H4 (cell line): Measurements from ENCODE around the gene MS4A2. TPM values are rescaled to one million over a fixed set of nuclear protein-coding genes. Genes with fewer than 3 reads are reported as not detected.
"Not testable (repeated sequence)": the region's sequence is repeated elsewhere in the genome, so short reads cannot be mapped to it uniquely, and the experiment has no call there.

Source experiments
- DNase-seq: peaks from one replicate; pipeline ENCODE4 v3.0.0-alpha.2; 2015; ENCODE audit warnings: low spot score
- total RNA-seq: library from RNA; depleted of rRNA; stranded (reverse); fragments of >200 nt; shearing (Covaris generic); gene quantifications from 2 replicates; pipeline ENCODE4 v1.2.3, GENCODE V29; 2014; rRNA removed

The MS4A2 gene
- total RNA-seq, result not detected in 2 replicates

DNA sequence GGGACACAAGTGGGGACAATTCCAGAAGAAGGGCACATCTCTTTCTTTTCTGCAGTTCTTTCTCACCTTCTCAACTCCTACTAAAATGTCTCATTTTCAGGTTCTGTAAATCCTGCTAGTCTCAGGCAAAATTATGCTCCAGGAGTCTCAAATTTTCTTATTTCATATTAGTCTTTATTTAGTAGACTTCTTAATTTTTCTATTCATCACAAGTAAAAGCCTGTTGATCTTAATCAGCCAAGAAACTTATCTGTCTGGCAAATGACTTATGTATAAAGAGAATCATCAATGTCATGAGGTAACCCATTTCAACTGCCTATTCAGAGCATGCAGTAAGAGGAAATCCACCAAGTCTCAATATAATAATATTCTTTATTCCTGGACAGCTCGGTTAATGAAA is at the start of gene MS4A2:
MS4A2 (plus strand) TSS at position 301 of the 400 bp plus-strand sequence. CDS start 102 bp downstream, outside the sequence.
- no peak for DNase-seq

DNA sequence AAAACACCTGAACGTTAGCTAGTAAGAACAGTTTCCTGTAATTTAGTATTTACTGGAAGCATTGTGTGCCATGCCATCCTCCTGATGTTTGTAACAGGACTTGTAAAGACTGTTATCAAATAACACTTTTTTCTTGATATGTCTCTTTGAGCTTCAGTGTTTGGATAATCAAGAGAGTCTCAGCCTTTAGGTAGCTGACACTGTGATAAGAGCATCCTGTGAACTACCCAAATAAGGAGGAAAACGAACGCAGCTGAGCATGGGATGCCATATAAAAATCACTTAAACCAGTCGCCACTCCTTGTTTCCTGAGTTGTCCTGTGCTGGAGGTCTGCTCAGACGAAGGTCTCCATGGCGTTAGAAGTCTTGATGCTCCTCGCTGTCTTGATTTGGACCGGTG is 48.4 kb upstream of the MS4A2 start, which contains the start of gene OOSP2:
OOSP2 (plus strand) TSS at position 301 of the 400 bp plus-strand sequence; CDS start at position 352, 51 bp downstream.
- DNase-seq, result no peak

DNA sequence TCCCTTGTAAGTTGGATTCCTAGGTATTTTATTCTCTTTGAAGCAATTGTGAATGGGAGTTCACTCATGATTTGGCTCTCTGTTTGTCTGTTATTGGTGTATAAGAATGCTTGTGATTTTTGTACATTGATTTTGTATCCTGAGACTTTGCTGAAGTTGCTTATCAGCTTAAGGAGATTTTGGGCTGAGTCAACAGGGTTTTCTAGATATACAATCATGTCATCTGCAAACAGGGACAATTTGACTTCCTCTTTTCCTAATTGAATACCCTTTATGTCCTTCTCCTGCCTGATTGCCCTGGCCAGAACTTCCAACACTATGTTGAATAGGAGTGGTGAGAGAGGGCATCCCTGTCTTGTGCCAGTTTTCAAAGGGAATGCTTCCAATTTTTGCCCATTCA is 38.0 kb upstream of the MS4A2 start:
- not testable (repeated sequence) for DNase-seq

DNA sequence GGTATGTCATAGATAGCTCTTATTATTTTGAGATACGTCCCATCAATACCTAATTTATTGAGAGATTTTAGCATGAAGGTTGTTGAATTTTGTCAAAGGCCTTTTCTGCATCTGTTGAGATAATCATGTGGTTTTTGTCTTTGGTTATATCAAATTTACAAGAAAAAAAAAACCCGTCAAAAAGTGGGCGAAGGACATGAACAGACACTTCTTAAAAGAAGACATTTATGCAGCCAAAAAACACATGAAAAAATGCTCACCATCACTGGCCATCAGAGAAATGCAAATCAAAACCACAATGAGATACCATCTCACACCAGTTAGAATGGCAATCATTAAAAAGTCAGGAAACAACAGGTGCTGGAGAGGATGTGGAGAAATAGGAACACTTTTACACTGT is 37.6 kb upstream of the MS4A2 start:
- not testable (repeated sequence) for DNase-seq

DNA sequence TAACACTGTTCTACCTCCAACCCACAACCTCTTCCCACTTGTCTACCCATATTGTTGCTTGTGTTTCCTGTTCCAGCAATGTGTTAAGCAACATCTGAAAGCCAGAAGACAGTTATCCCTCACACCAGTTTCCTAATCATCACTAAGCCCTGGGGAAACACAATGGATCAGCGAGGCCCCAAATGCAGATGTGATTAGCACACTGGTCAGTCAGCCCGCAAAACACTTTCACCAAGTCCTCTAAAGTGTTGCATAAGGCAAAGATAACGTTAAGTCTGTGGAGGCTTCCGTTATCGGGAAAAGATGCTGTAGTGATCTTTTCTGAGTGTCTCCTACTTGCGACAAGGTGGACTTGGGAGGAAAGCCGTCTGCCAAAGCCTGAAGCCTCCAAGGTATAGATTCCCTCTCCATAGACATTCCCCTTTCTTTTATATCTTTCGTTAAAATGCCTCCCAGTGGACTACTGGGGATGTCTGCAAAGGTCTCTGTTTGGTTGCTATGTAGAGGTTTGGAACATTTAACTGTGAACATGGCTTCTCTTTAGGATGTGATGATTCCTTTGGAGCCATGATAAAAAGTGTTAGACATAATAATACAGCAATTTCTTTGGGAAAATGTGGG is 32.0 kb upstream of the MS4A2 start, which contains the start of gene MS4A3:
MS4A3 (plus strand) TSS at position 317 of the 621 bp plus-strand sequence. CDS start 4,496 bp downstream, outside the sequence.
- no peak for DNase-seq

DNA sequence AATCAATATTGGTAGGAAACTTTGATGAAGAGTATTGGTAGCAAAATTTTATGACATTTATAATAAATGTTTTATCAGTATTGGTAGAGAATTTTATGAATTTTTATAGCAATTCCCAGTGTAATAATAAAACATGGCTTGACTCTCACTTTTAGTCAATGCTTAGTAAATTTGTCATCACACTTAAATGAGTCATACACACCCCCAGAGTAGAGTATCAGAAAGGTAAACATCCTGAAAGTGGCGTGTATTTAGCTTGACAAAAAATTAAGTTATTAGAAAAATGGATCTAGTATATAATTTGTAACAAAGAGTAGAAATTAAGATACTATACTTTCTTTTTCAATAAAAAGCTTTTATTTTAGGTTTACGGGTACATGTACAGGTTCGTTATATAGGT is 29.4 kb upstream of the MS4A2 start:
- DNase-seq, result no peak

DNA sequence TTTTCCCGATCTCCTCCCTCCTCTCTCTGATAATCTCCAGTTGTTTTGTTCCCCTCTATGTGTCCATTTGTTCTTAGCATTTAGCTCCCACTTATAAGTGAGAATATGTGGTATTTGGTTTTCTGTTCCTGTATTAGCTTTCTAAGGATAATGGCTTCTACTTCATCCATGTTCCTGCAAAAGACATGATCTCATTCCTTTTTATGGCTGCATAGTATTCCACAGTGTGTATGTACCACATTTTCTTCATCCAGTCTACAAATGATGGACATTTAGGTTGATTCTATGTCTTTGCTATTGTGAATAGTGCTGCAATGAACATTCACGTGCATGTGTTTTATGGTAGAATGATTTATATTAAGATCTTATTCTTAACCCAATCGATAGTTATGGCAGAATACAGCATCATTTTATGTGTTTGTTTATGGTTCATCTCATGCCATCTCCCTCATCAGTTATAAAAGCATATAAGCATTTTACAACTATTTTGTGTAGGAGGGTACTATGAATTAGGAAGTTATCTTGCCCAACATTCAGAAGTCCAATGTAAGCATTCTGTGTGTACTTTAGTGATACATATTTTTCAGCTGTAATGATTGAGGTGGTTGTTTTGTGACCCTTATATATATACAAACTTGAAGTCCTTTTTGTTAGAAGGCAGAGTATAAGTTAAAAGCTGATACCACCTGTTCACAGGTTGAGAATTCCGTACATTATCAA is 28.8 kb upstream of the MS4A2 start:
- no peak for DNase-seq

DNA sequence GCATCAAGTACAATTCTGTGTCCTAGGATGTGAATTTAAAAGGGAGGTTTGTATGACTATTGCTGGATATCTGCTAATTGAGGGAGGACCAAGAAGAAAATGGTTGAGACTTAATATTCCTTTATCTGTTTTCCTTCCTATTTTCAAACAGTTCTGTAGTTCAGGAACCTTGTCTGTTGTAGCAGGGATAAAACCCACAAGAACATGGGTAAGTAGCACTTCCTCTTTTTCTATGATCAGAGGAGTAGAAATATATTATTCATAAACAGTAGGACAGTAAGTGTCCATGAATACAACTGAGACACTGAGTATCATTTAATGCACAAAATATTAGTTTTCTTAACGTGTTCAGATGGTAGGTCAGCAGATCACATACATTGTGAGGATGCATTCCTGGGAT is 24.4 kb upstream of the MS4A2 start:
- DNase-seq, result no peak

DNA sequence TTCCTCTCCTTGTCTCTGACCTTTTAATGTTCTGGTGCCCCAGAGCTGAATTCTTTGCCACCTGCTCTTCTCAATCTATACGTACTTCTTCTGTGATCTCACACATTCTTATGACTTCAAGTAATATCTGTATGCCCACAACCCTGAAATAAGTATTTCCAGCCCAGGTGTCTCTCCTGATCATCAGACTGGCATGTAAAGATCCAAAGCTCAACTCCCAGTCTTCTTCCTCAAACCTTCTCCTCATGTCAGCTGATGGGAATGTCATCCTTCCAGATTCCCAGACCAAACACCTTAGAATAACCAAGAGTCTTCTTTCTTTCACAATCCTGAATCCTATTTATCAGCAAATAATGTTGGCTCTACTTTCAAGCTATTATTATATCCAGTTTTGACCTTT is 22.7 kb upstream of the MS4A2 start:
- no peak for DNase-seq

DNA sequence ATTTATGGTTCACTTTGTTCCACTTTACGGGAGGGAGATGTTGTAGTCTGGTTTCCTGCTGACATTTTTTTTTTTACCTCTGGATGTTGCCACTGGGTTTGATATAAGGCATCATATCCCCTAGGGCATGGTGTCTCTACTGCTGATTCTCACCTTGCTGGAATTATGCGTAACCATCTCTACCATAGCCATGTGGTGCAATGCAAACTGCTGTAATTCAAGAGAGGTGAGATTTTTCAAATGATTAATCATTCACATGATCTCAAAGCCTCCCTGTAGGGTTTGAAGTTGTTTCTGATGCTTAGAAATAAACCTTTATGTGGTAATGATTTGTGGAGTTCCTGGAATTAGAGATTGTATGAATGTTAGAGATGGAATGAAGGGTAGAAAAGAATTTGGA is 19.0 kb upstream of the MS4A2 start:
- DNase-seq, result no peak

DNA sequence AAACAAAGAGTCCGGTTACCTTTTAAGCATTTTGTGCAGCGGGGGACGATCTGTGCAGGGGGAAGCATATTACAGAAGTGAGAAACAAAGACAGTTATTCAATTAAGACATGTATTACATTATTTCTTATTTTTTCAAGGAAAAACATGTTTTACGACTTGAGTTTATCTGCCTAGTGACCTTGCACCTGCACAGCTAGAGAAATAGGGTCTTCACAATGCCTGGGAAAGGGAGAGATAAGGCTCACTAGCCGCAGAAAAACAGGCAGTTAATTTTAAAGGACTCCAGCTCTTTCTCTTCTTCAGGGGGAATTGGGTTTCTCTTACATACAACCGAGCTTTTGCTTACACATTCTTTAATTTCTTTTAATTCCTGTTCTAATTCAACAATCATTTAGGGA is 16.8 kb upstream of the MS4A2 start:
- DNase-seq, result not testable (repeated sequence)

DNA sequence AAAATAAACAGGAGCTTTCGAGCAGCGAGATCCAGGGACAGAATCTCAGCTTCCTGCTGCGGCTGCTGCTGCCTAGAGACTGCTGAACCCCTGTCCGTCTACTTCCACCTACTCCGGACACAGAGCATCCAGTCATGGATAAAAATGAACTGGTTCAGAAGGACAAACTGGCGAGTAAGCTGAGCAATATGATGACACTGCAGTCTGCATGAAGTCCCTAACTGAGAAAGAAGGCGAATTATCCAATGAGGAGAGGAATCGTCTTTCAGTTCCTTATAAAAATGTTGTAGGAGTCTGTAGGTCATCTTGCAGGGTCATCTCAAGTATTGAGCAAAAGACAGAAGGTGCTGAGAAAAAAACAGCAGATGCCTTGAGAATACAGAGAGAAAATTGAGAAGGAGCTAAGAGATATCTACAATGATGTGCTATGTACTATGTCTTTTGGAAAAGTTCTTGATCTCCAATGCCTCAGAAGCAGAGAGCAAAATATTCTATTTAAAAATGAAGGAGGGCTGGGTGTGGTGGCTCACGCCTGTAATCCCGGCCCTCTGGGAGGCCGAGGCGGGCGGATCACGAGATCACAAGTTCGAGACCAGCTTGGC is 11.1 kb upstream of the MS4A2 start:
- no peak for DNase-seq

DNA sequence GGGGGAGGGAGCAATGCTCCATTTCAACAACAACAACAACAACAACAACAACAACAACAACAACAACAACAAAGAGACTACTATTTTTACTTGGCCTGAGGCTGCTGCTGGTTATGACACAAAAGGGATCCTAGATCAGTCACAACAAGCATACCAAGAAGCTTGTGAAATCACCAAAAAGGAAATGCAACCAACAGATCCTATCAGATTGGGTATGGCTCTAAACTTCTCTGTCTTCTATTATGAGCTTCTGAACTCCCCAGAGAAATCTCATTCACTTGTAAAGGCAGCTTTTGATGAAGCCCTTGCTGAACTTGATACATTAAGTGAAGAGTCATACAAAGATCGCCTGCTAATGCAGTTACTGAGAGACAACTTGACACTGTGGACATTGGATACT is 10.5 kb upstream of the MS4A2 start:
- DNase-seq, result no peak

DNA sequence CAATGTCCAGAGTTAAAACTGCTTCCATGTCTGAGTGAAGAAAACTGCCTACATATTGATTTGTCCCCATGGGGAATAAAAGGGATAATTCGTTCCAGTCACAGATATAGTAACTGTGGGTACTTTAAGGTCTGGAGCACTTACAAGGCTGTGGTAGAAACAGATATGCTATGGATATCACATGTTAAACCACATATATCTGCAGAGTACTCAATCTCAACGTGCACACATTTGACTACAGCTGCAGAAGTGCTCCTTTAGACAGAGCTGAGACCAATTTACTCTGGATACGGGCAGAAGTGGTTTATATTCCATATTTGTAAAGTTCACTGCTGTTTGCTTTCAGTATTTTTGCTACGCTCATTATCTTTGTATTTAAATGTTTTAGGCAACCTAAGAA is 9.7 kb upstream of the MS4A2 start:
- no peak for DNase-seq

DNA sequence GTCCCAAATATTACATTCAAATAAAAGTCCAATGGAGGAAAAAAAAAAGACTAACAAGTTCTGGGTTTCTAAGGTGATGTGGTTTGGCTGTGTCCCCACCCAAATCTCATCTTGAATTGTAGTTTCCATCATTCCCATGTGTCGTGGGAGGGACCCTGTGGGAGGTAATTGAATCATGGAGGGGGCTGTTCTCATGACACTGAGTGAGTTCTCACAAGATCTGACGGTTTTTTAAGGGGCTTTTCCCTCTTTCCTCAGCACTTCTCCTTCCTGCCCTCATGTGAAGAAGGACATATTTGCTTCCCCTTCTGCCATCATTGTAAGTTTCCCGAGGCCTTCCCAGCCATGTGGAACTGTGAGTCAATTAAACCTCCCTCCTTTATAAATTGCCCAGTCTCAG is 7.9 kb upstream of the MS4A2 start:
- DNase-seq, result no peak

DNA sequence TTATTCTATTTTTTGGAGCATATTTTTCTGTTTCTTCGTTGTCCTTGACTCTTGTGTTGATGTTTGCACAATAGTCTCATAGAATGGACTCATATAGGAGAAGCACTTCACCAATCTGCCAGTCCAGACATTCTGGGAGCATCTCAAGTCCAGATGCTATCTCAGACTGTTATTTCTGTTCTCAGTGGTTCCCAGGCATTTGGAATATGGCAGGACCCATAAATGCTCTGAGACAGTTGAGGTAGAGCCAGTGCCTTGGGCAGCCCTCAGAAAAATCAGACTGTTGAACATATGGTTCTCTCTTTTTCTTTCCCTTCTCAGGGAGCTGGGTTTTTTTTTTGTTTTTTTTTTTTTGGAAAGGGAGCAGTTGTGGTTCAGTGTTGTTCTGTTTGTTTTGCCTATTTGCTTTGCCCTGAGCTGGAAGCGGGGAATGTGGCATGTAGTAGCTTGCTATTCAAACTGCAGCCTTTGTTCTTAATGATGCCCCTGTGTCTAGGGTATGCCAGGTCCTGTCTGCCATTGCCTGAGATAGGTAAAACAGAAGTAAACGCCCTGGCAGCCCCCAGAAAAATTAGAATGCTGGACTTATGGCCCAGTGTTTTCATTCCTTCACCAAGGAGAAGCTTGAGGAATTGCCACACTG is 3.7 kb upstream of the MS4A2 start:
- DNase-seq, result no peak

DNA sequence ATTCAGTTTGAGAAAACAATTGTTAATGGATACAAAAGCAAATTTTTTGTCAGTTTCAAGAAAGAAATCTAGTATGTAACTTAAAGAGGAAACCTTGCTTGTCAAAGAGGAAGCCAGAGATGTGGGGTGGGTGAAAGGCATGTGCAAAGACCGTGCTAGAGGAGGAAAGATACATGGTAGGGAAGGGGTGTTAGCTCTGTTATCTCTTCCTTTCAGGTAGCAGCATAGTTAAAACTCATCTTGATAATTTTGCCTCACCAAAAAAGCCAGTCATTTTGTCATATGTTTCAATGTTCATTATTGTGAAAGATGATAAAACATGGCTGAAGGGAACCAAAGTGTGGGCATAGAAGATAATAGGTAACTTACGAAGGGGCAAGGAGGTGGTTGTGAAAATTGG is 2.6 kb upstream of the MS4A2 start:
- no peak for DNase-seq

DNA sequence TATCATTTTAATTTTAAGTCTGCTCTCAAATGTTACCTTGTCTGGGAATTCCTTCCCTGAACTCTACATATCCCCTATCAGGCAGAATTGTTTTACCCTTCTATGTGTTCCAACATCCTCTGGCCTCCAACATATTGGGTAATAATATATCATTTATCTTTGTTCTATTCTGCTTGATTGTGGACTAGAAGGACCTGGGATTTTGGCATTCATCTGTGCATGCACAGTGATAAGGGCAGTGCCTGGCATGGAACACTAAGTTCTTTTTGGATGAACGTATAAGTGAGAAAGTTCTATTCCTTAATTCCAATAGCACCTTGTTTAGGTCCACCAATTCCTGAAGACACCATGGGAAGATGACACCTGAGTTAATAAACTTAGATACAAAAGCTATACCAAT is 1.2 kb upstream of the MS4A2 start:
- DNase-seq, result no peak

DNA sequence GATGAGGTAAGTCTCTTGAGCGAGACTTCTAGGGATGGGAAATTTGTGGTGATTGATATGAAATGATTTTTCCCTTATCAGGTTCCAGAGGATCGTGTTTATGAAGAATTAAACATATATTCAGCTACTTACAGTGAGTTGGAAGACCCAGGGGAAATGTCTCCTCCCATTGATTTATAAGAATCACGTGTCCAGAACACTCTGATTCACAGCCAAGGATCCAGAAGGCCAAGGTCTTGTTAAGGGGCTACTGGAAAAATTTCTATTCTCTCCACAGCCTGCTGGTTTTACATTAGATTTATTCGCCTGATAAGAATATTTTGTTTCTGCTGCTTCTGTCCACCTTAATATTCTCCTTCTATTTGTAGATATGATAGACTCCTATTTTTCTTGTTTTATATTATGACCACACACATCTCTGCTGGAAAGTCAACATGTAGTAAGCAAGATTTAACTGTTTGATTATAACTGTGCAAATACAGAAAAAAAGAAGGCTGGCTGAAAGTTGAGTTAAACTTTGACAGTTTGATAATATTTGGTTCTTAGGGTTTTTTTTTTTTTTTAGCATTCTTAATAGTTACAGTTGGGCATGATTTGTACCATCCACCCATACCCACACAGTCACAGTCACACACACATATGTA is 7.1 kb downstream of the MS4A2 start:
- no peak for DNase-seq

DNA sequence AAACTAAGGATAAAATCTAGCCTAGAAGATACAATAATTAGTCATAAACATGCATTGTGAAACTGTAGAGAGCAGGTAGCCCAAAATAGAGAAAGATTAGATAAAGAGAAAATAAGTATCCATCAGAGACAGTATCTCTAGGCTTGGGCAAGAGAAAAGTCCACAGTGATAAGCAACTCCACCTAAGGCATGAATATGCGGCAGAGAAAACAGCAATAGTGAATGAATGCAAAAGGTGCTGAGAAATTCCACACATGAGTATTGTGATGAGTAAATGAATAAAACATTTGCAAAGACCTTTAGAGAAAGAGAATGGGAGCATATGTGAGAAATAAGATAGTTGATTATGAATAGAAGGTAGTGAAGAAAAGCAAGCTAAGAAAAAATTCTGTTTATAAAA is 8.7 kb downstream of the MS4A2 start:
- no peak for DNase-seq

DNA sequence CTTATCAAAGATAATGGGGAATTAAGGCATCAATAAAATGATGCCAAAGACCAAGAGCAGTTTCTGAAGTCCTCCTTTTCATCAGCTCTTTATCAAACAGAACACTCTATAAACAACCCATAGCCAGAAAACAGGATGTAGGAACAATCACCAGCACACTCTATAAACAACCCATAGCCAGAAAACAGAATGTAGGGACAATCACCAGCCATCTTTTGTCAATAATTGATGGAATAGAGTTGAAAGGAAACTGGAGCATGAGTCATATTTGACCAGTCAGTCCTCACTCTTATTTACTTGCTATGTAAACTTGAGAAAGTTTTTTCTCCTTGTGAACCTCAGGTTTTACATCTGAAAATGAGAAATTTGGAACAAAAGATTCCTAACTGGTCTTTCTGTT is 10.0 kb downstream of the MS4A2 start:
- DNase-seq, result no peak

DNA sequence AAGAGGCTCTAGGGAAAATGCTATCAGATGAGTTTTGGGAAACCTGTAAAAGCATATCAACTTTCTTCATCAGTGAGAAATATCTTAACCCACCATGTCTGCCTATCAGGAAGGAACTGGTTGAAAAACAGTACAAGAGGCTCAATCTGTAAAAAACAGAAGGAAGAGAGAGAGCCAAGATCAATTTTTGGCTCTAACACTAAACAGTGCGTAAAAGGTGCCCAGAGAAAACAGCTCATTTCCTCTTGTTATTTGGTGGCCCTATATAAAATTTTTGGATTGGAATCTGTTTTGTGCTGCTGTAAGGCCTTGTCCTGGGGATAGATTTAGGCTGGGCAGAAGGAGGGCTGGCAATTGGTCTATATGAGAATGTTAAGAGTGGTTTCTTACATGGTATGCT is 12.1 kb downstream of the MS4A2 start:
- no peak for DNase-seq
